Testis (tissue), 2 donors: ENCODE measurements around the gene PPA2.

Experiments
- CTCF ChIP-seq, 3 experiments: fragments of 450-650 bp in 2 of 3; fragments of 200-600 bp in 1 of 3; sonication (generic) in 1 of 3; IDR thresholded peaks; one replicate each; pipeline ENCODE4 v1.5.1; 2016 to 2019; ENCODE audit warnings: antibody characterized with exemption in 3 of 3, mild to moderate bottlenecking in 2 of 3, moderate library complexity in 1 of 3
- POLR2A ChIP-seq: fragments of 450-650 bp; IDR thresholded peaks from one replicate; pipeline ENCODE4 v1.6.1; 2017; ENCODE audit warnings: antibody characterized with exemption, mild to moderate bottlenecking, moderate library complexity

DNA sequence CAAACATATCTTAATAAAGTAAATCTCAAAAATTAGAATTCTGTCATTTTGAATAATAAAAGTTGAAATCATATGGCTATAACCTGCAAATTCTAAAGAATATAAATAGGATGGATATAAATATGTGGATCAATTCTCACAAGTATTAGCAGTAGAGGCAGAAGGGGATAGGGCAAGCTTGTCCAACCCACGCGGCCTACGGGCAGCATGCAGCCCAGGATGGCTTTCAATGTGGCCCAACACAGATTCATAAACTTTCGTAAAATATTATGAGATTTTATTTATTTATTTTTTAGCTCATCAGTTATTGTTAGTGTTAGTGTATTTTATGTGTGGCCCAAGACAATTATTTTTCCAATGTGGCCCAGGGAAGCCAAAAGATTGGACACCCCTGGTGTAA lies 41.4 kb downstream of the PPA2 start:
- no peak for TF ChIP-seq CTCF (IDR thresholded peaks at IDR 0.05)
- TF ChIP-seq POLR2A, result no peak
